Large intestine (tissue), 3 donors: ENCODE data around the gene MED26. TPM values are rescaled to one million over a fixed set of nuclear protein-coding genes. Genes with fewer than 3 reads are reported as not detected.

Experiments
- DNase-seq, 2 donors: peaks; one replicate each; pipeline versions ENCODE4 v3.0.0 to v3.0.0-alpha.2; 2013
- H3K27ac ChIP-seq: one replicate; pipeline ENCODE4 v1.5.1; 2013; ENCODE audit warnings: low read length
- H3K27me3 ChIP-seq: 2 replicates; pipeline ENCODE4 v1.6.1; 2013; ENCODE audit warnings: low read length; ENCODE audit not compliant: control insufficient read depth, insufficient read depth
- H3K36me3 ChIP-seq: 2 replicates; pipeline ENCODE4 v1.6.1; 2013; ENCODE audit warnings: low read length; ENCODE audit not compliant: control insufficient read depth, insufficient read depth
- H3K4me1 ChIP-seq: one replicate; pipeline ENCODE4 v1.6.1; 2013; ENCODE audit warnings: low read length; ENCODE audit not compliant: control insufficient read depth, insufficient read depth
- H3K4me3 ChIP-seq: one replicate; pipeline ENCODE4 v1.5.1; 2013; ENCODE audit warnings: low read length
- H3K9me3 ChIP-seq: one replicate; pipeline ENCODE4 v1.6.1; 2013; ENCODE audit warnings: mild to moderate bottlenecking, low read depth, low read length, moderate library complexity; ENCODE audit not compliant: control insufficient read depth
- WGBS: methylation state at CpG from one replicate; pipeline ENCODE4 v1.1.5; 2013; ENCODE audit warnings: low lambda C conversion rate; ENCODE audit not compliant: insufficient coverage; 5-methylcytosine and 5-hydroxymethylcytosine counted together
- polyA plus RNA-seq: library from polyadenylated mRNA; unstranded; fragments of 120-200 nt; gene quantifications from one replicate; pipeline ENCODE4 v1.2.1, GENCODE V29; 2013

Gene MED26
- polyA plus RNA-seq, 1 donor: 7.2 TPM

DNA sequence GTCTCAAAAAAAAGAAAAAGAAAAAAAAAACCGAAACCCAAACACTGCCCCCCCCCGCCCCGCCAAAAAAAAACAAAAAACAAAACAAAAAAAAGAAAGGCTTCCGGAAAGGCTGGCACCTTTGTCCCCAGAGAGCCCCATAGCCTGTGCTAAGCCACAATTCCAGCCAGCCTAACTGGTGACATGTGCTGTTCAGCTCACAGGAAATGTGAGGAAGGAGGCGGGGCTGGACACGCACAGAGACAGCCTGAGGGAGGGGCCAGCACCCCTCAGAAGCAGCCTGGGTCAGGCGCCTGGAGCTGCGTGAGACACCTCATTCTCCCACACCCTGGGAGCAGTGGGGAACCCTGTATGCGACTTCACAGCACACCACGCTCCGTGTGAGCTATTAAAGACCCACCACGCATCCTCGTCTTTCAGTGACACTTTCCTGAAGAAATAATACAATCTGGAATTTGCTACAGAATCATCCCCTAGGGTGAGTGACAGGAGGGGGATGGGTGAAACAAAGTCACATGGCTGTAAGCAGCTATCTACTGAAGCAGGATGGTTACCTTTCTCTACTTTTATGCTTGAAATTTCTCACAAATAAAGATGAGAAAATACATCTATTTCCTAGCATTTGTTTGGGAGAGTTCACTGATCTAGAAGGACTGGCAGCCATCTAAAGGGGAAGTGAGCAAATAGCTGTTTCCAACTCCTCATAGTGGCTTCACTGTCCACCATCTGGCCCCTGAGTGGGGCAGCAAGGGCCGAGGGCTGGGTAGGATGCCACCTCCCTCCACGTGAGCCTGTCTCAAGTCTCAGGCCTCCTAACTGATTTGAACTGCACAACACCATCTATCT is 43.5 kb downstream of the MED26 start:
- H3K4me1 ChIP-seq: peaks cover 33% of the 10 kb centered on the region
- H3K27ac ChIP-seq: peak overlapping the region; percentile 73
- no peaks in the 10 kb centered on the region for H3K9me3 ChIP-seq
- WGBS: 7% methylated on average over 3 of the region's 15 CpGs
- H3K36me3 ChIP-seq: peaks cover 15% of the 10 kb centered on the region
- H3K27me3 ChIP-seq: no peaks in the 10 kb centered on the region
- peak overlapping the region; percentile 20 for H3K4me3 ChIP-seq
- DNase-seq: peak; percentile 82 to 91

DNA sequence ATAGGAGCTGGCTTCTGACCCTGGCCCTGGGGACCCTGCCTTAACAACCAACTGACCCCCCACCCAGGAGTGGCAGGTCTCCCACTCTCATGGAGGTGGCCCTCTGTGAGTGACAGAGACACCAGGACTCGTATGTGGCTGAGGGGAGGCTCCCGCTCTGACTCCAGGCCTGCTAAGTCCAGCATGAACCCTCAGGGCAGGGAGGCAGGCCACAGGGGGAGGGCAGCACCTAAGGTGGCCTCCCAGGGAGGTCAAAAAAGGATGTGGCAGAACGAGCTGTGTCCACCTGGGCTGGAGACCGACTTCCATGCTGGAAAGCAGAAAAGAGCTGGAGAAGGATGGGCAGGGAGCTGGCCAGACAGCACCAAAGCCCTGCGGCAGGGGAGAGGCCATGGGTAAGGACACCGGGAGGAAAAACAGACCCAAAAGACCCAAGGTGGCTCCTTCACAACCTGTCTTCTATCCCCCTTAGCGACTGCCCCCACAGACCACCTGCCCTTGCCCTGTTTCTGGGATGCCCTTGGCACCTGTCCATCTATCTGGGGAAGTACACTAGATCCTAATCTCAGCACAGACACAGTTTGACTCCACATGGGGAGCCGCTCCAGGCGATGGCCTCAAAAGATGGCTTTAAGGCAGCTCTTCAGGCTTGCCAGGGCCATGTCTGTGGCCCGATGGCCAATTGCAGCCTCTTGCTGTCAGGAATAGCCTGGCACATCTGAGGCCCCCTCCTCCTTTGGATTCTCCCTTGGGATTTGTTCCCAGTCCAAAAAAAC is 45.3 kb downstream of the MED26 start:
- Histone ChIP-seq H3K36me3 (peaks cover 29% of the 10 kb centered on the region), H3K4me1 (peaks cover 30% of the 10 kb centered on the region), H3K27ac (no peak overlapping the region), H3K9me3 (no peaks in the 10 kb centered on the region), H3K27me3 (no peaks in the 10 kb centered on the region), H3K4me3 (no peak overlapping the region)
- DNase-seq: no peak
- no CpG with 5 or more reads among the region's 10 CpGs for WGBS

DNA sequence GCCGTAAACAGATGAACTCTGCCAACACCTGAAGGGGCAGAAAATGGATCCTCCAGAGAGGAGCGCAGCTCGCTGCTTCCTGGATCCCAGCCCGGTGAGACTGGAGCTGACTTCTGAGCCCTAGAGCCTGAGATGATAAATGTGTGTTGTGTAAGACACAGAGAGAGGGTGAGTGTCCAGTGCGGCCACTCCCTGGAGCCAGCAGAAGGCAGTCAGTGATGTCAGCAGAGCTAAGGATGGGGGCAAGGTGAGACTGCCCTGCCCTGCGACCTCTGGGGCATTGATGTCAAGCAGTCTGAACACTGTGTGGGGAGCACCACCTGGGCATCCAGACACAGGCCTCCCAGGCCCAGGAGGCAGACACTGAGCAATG is 46.0 kb downstream of the MED26 start:
- no CpG with 5 or more reads among the region's 6 CpGs for WGBS
- Histone ChIP-seq H3K27ac (peak overlapping the region; percentile 47), H3K27me3 (no peaks in the 10 kb centered on the region), H3K4me1 (peaks cover 25% of the 10 kb centered on the region), H3K4me3 (no peak overlapping the region), H3K36me3 (peaks cover 33% of the 10 kb centered on the region), H3K9me3 (no peaks in the 10 kb centered on the region)
- DNase-seq: no peak

DNA sequence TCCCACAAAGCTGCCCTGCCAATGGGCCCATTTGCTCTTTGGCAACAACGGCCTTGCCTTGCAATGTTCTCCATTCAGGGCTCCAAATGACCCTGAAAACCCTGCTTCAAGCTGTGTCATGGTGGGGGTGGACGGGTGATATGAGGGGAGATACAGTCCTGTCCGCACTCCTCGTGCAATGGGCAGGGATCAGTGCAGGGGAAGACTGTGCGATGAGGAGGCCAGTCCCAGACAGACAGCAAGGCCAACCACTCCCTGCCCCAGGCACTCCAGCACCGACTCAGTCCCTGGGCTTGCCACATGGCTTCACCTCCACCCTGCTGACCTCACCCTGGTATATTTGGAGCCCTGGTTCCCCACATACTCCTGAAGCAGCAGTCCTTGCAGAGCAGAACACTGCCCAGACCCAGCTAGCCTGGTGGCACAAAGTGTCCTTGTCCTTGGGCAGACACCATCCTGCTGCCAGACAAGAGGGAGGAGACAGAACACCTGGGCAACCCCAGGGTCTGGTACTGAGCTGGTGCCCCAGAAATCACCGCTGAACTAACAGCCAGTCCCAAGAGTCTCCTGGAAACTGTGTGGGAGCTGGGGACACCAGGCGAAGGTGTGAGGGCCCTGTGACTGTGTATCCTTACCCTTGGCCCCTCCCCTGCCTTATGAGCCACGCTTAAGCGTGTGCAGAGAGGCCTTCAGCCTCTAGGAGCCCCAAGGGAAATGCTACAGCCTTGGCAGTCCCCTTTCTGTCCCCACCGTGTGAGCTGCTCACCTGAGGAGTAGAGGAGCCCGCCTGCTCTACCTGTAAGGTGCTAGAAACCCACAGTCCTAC is 46.6 kb downstream of the MED26 start:
- Histone ChIP-seq H3K4me1 (peaks cover 24% of the 10 kb centered on the region), H3K27ac (peak overlapping the region; percentile 47)
- no CpG with 5 or more reads among the region's 12 CpGs for WGBS

DNA sequence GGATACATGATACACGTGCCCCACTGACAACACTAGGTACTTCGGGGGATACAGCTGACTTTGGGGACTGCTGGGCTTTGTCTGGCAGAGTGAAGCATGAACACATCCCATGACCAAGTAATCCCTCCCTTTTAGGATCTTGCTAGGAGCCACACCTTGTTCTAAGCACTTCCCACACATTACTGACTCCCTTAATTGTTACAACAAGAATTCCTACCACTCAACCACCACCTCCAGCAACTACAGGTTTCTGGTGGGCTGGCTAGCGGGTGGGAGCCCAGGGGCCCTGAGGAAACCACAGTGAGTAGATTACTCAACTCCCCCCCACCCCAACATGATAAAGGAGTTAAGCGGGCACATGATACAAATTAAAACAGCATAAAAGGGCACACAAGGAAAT is 48.6 kb downstream of the MED26 start:
- Histone ChIP-seq H3K36me3 (peaks cover 56% of the 10 kb centered on the region), H3K27ac (no peak overlapping the region), H3K27me3 (no peaks in the 10 kb centered on the region), H3K9me3 (no peaks in the 10 kb centered on the region), H3K4me3 (no peak overlapping the region), H3K4me1 (peaks cover 7% of the 10 kb centered on the region)
- no peak for DNase-seq
- 100% methylated on average over 1 of the region's 4 CpGs for WGBS

More for the DNA sequence above, 46.6 kb downstream of the MED26 start:
- peaks cover 39% of the 10 kb centered on the region for H3K36me3 ChIP-seq
- no peak for DNase-seq
- H3K27me3 ChIP-seq: no peaks in the 10 kb centered on the region
- H3K4me3 ChIP-seq: no peak overlapping the region
- H3K9me3 ChIP-seq: no peaks in the 10 kb centered on the region

DNA sequence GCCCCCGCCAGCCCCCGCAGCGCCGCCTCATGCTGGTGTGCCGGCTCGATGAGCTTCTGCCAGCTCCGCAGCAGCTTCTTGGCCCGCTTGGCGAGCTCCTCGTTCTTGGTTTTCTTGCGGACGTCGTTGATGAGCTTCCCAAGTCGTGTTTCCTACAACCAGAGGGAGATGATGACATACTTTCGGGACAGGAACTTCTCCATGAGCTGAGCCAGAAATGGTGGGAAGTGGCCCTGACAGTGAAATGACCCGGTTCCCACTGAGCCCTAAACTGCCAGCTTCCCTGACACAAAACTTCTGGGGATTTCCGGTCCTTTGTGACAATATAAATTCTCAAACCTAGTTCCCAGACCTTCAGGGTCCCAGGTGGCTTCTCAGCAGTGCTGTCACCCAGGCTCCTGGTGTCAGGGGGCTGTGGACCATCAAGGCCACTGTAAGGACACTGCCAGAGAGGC is 50.4 kb downstream of the MED26 start:
- Histone ChIP-seq H3K4me1 (peaks cover 8% of the 10 kb centered on the region), H3K36me3 (peaks cover 56% of the 10 kb centered on the region), H3K27me3 (no peaks in the 10 kb centered on the region), H3K9me3 (no peaks in the 10 kb centered on the region), H3K4me3 (no peak overlapping the region), H3K27ac (no peak overlapping the region)
- whole genome bisulfite sequencing: 97% methylated on average over 6 of the region's 17 CpGs
- DNase-seq: no peak

DNA sequence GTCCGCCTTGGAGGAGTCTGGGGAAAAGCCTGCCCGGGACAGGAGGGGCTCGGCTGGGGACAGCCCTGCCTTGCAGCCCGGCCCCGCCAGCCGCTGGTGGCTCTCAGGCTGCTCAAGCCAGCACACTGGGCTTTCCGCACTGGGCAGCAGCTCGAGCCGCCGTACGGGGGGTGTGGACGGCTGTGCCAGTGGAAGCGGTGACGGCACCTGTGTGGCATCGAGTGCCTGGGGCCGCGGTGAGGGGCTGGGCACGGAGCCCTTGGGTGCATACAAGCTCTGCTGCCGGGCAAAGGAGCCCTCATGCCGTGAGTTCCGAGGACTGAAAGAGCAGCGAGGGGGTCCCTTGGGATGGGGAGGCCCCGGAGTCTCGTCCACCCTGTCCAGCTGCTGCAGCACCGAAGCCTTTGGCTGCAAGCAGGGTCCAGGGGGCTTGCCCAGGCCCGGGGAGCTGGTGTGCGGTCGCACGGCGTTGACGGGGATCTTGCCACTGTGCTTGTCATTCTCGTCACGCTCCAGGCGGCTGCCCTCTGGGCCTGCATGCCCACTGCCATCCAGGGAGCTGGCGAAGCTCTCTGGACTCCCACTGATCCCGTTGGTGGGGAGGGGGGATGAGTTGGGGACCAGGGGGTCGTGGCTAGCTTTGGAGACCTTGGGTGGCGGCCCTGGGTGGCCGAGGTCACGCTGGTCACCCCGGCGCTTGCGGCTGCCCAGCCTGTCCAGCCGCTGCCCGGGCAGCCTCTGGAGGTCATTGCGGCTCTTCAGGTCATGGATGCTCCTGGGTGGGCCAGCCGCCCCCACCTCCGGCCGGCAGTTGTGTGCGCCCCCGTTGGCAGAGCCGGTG is 51.1 kb downstream of the MED26 start:
- H3K36me3 ChIP-seq: peaks cover 53% of the 10 kb centered on the region
- H3K27ac ChIP-seq: no peak overlapping the region
- no CpG with 5 or more reads among the region's 52 CpGs for WGBS
- no peak for DNase-seq
- H3K27me3 ChIP-seq: no peaks in the 10 kb centered on the region
- peaks cover 8% of the 10 kb centered on the region for H3K4me1 ChIP-seq
- no peaks in the 10 kb centered on the region for H3K9me3 ChIP-seq
- H3K4me3 ChIP-seq: no peak overlapping the region

DNA sequence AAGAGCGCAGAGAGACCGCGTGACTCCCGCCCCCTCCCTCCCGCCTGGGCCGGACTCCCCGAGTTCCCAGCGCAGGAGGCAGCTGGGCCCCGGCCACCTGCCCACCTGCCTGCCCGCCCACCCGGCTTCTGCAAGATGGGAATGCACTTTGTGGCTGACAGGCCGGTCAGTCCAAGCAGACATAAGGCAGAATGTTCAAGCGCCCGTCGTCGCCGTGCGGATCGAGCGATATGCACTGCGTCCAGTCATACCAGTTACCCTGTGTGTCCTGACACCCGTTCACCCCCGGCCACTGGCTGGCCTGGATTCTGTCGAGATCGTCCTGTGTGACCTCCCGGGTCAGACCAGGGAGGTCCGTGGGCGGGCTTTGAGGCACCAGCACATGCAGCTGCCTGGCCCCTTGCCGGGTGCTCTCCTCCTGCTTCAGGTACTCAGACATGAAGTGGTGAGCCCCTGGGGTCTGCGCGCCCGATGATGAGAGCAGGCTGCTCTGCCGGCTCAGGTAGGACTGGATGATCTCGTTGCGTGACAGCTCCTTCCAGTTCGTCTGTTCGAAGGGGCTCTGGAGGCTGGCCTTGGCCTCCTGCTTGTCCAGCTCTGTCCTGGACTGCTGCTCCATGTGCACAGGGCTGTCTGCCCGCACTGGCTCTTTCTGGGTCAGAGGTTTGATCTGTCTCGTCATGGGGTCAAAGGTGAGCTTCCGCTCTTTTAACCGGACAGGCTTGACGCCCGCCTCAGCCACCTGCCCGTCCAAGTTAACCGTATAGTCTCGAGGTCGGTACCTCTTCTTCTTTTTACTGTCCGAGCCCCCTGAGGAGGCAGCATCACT is 51.9 kb downstream of the MED26 start:
- no CpG with 5 or more reads among the region's 48 CpGs for WGBS
- H3K9me3 ChIP-seq: no peaks in the 10 kb centered on the region
- H3K4me1 ChIP-seq: peaks cover 12% of the 10 kb centered on the region
- DNase-seq: no peak
- H3K36me3 ChIP-seq: peaks cover 47% of the 10 kb centered on the region
- no peak overlapping the region for H3K4me3 ChIP-seq
- H3K27ac ChIP-seq: no peak overlapping the region
- H3K27me3 ChIP-seq: no peaks in the 10 kb centered on the region

DNA sequence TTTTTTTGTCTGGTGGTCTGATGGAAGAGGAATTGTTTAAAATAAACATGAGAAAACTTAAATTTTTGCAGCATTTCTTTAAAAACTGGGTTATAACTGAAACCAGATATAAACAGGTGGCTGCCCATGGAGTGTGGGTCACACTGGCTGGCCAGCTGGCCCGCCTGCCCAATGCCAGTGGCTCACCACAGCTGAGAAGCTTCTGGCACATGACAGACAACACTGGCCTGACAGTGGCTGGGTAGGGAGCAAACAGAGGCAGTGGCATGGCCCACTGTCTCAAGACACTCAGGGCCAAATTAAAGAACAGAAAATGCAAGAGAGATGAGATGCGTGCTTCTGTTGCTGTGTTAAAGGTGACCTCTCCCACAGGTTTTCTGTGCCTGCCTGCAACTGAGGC is 52.7 kb downstream of the MED26 start:
- no peaks in the 10 kb centered on the region for H3K27me3 ChIP-seq
- H3K36me3 ChIP-seq: peaks cover 49% of the 10 kb centered on the region
- H3K9me3 ChIP-seq: no peaks in the 10 kb centered on the region
- H3K4me3 ChIP-seq: no peak overlapping the region
- H3K4me1 ChIP-seq: peaks cover 14% of the 10 kb centered on the region
- no peak overlapping the region for H3K27ac ChIP-seq
- WGBS: no CpG with 5 or more reads among the region's 2 CpGs
- no peak for DNase-seq
